HepG2 (cell line): ENCODE measurements around the gene CC2D1A. TPM values are rescaled to one million over a fixed set of nuclear protein-coding genes. Genes with fewer than 3 reads are reported as not detected.

Experiments used
- ATAC-seq: fragments of 200-7000 bp; cut with Tn5 transposase; 3 replicates; pipeline ENCODE4 v1.9.1; 2020; ENCODE audit warnings: mild to moderate bottlenecking, moderate library complexity
- BruUV-seq: library from RNA; stranded (reverse); fragments of 400-500 nt; replicated peaks from 2 replicates; lab custom pipeline; 2021; lab: Mats Ljungman, UMichigan
- CTCF ChIA-PET: fragments of 300-600 bp; formaldehyde crosslinking; extraction: SDS; loops from one replicate; lab custom pipeline; 2021; ENCODE audit warnings: low total read pairs, inconsistent platforms, low intra/inter-chr PET ratio; lab: Yijun Ruan, JAX
- POLR2A ChIA-PET: fragments of 350-600 bp; sonication (Branson Sonifier 250); formaldehyde crosslinking; loops from one replicate; lab custom pipeline; 2020; ENCODE audit warnings: antibody characterized with exemption, inconsistent platforms; lab: Yijun Ruan, JAX
- DNase-seq: peaks from one replicate; pipeline ENCODE4 v3.0.0-alpha.2; 2015; ENCODE audit warnings: low spot score
- FAIRE-seq: peaks from 3 replicates; lab custom pipeline; 2011; peaks lifted over from hg19 to GRCh38; lab: Jason Lieb, UNC
- H2AFZ ChIP-seq: one replicate; pipeline ENCODE4 v1.6.1; 2011; ENCODE audit warnings: low read length, inconsistent platforms
- H3K27ac ChIP-seq: fragments of 300-600 bp; 3 replicates; pipeline ENCODE4 v1.8.0; 2011; ENCODE audit warnings: mixed run types, mild to moderate bottlenecking, mixed read lengths, low read length, inconsistent platforms; ENCODE audit not compliant: insufficient read depth; ENCODE audit errors: extremely low read length
- H3K27me3 ChIP-seq, 2 experiments: fragments of 200-600 bp in 1 of 2; 2 replicates in 1 of 2; 3 replicates in 1 of 2; pipeline versions ENCODE4 v1.6.0 to v1.8.0; 2011; ENCODE audit warnings: low read length in 2 of 2, mild to moderate bottlenecking in 2 of 2, moderate library complexity in 2 of 2, inconsistent platforms in 1 of 2; ENCODE audit not compliant: insufficient read depth in 2 of 2, control insufficient read depth in 1 of 2
- H3K36me3 ChIP-seq, 2 experiments: fragments of 200-600 bp in 1 of 2; replicated peaks in 1 of 2; 2 replicates in 1 of 2; 3 replicates in 1 of 2; pipeline versions ENCODE4 v1.5.1 to v1.8.0; 2011; ENCODE audit warnings: low read length in 2 of 2, inconsistent platforms in 1 of 2; ENCODE audit not compliant: insufficient read depth in 2 of 2, control insufficient read depth in 1 of 2
- H3K4me1 ChIP-seq: 2 replicates; pipeline ENCODE4 v1.5.1; 2012; ENCODE audit warnings: low read length, inconsistent platforms; ENCODE audit not compliant: insufficient read depth
- H3K4me2 ChIP-seq: 2 replicates; pipeline ENCODE4 v1.6.0; 2011; ENCODE audit warnings: low read depth, low read length, inconsistent platforms
- H3K4me3 ChIP-seq, 3 experiments: fragments of 200-600 bp in 1 of 3; sonication (generic), shearing (Covaris generic) in 1 of 3; replicated peaks in 1 of 3; 2 replicates each; pipeline ENCODE4 v1.5.1; 2011 to 2016; ENCODE audit warnings: low read length in 3 of 3, inconsistent platforms in 2 of 3, low read depth in 2 of 3, mild to moderate bottlenecking in 2 of 3, control low read depth in 1 of 3, mixed read lengths in 1 of 3; ENCODE audit not compliant: insufficient read depth in 1 of 3
- H3K79me2 ChIP-seq: one replicate; pipeline ENCODE4 v1.6.1; 2011; ENCODE audit warnings: low read length, inconsistent platforms; ENCODE audit not compliant: insufficient read depth
- H3K9ac ChIP-seq: 2 replicates; pipeline ENCODE4 v1.6.0; 2011; ENCODE audit warnings: mild to moderate bottlenecking, low read depth, low read length, inconsistent platforms; ENCODE audit not compliant: insufficient read depth
- H3K9me3 ChIP-seq: 2 replicates; pipeline ENCODE4 v1.5.1; 2012; ENCODE audit warnings: mild to moderate bottlenecking, low read length
- H4K20me1 ChIP-seq: 2 replicates; pipeline ENCODE4 v1.6.0; 2011; ENCODE audit warnings: inconsistent platforms, mild to moderate bottlenecking, low read length, moderate library complexity; ENCODE audit not compliant: insufficient read depth
- AGO2 ChIP-seq: fragments of 200-400 bp; formaldehyde crosslinking; optimal IDR thresholded peaks from 2 replicates; pipeline ENCODE3; 2017; ENCODE audit warnings: mild to moderate bottlenecking, low read depth, low read length, moderate library complexity
- FOXA1 ChIP-seq, 2 experiments: fragments of 450-650 bp in 1 of 2; sonication (generic) in 1 of 2; formaldehyde crosslinking in 1 of 2; IDR thresholded peaks; 2 replicates each; pipeline versions ENCODE4 v1.4.0 to v1.6.1; 2016 to 2020; ENCODE audit warnings: missing genetic modification reagents in 1 of 2
- HNRNPL ChIP-seq: fragments of 200-400 bp; formaldehyde crosslinking; IDR thresholded peaks from 2 replicates; pipeline ENCODE4 v1.6.1; 2017; ENCODE audit warnings: mild to moderate bottlenecking, low read depth, low read length
- MAX ChIP-seq: IDR thresholded peaks from 2 replicates; pipeline ENCODE4 v1.6.1; 2012; ENCODE audit warnings: inconsistent platforms
- MLX ChIP-seq: IDR thresholded peaks from 2 replicates; pipeline ENCODE4 v1.6.1; 2016
- NFIC ChIP-seq: IDR thresholded peaks from 2 replicates; pipeline ENCODE4 v1.6.1; 2012; ENCODE audit warnings: mild to moderate bottlenecking, low read length, inconsistent platforms
- PATZ1 ChIP-seq: sonication (generic); formaldehyde crosslinking; IDR thresholded peaks from 2 replicates; pipeline ENCODE4 v1.4.0; 2020; ENCODE audit warnings: missing genetic modification reagents
- RBM22 ChIP-seq: fragments of 200-400 bp; formaldehyde crosslinking; optimal IDR thresholded peaks from 2 replicates; pipeline ENCODE3; 2017; ENCODE audit warnings: mild to moderate bottlenecking, low read length, moderate library complexity
- SALL1 ChIP-seq: sonication (generic); formaldehyde crosslinking; IDR thresholded peaks from 2 replicates; pipeline ENCODE4 v1.8.0; 2022; ENCODE audit warnings: mild to moderate bottlenecking, missing genetic modification reagents
- SPEN ChIP-seq: sonication (generic); formaldehyde crosslinking; IDR thresholded peaks from 2 replicates; pipeline ENCODE4 v1.5.1; 2020; ENCODE audit warnings: low read depth, mild to moderate bottlenecking, missing genetic modification reagents
- STAT5B ChIP-seq: sonication (generic); formaldehyde crosslinking; IDR thresholded peaks from 2 replicates; pipeline ENCODE4 v1.4.0; 2020; ENCODE audit warnings: missing genetic modification reagents
- TAF15 ChIP-seq: fragments of 200-400 bp; formaldehyde crosslinking; IDR thresholded peaks from one replicate; pipeline ENCODE4 v1.6.1; 2018; ENCODE audit warnings: mild to moderate bottlenecking, low read depth, low read length; ENCODE audit not compliant: poor library complexity, severe bottlenecking
- ZBTB33 ChIP-seq: sonication (generic); formaldehyde crosslinking; IDR thresholded peaks from 2 replicates; pipeline ENCODE4 v1.4.0; 2020; ENCODE audit warnings: missing genetic modification reagents
- ZNF101 ChIP-seq: sonication (generic); formaldehyde crosslinking; IDR thresholded peaks from 2 replicates; pipeline ENCODE4 v1.4.0; 2020; ENCODE audit warnings: mild to moderate bottlenecking, low read depth, missing genetic modification reagents, borderline replicate concordance
- ZNF549 ChIP-seq: sonication (generic); formaldehyde crosslinking; IDR thresholded peaks from 2 replicates; pipeline ENCODE4 v1.5.0; 2020; ENCODE audit warnings: missing genetic modification reagents
- ZNF577 ChIP-seq: sonication (generic); formaldehyde crosslinking; IDR thresholded peaks from 2 replicates; pipeline ENCODE4 v1.4.0; 2020; ENCODE audit warnings: mild to moderate bottlenecking, low read depth, missing genetic modification reagents, borderline replicate concordance
- ZNF740 ChIP-seq: sonication (generic); formaldehyde crosslinking; IDR thresholded peaks from 2 replicates; pipeline ENCODE4 v1.4.0; 2020; ENCODE audit warnings: missing genetic modification reagents
- ZNF792 ChIP-seq: IDR thresholded peaks from 2 replicates; pipeline ENCODE4 v1.6.1; 2016
- ZSCAN20 ChIP-seq: sonication (generic); formaldehyde crosslinking; IDR thresholded peaks from 2 replicates; pipeline ENCODE4 v1.4.0; 2020; ENCODE audit warnings: missing genetic modification reagents, mild to moderate bottlenecking, borderline replicate concordance
- WGBS: methylation state at CpG from one replicate; pipeline ENCODE4 v1.1.6; 2017; ENCODE audit warnings: low lambda C conversion rate; 5-methylcytosine and 5-hydroxymethylcytosine counted together
- in situ Hi-C: cut with HindIII; loops from 2 replicates; pipeline ENCODE4 v1.10.0; 2017; ENCODE audit warnings: low pct_unique_long_range_greater_than_20kb; ENCODE audit not compliant: extremely low pct_ligation_motif_present
- intact Hi-C: fragments of 100-400 bp; cut with micrococcal nuclease; formaldehyde crosslinking; loops from one replicate; pipeline ENCODE4 v1.10.0; 2022; ENCODE audit not compliant: unreplicated experiment
- polyA plus RNA-seq, 8 experiments: library from polyadenylated mRNA; depleted of rRNA in 3 of 8; stranded (reverse) in 7 of 8; unstranded in 1 of 8; fragments of >200 nt; fragmentation: Illumina TruSeq in 4 of 8; extraction: Trizol in 4 of 8; gene quantifications; 2 replicates each; pipeline versions ENCODE4 v1.2.1 to v1.2.3, GENCODE V29; 2011 to 2016; ENCODE audit warnings: low read depth in 4 of 8, missing spikeins in 1 of 8, mixed read lengths in 1 of 8; ENCODE audit not compliant: insufficient read depth in 1 of 8
- total RNA-seq, 5 experiments: library from RNA; depleted of rRNA; stranded (reverse); fragments of >200 nt; fragmentation: Illumina TruSeq; extraction: Trizol; gene quantifications; 2 replicates each; pipeline ENCODE4 v1.2.3, GENCODE V29; 2016; ENCODE audit warnings: low read depth in 1 of 5

Gene CC2D1A
- total and polyA plus RNA-seq, 2 of the 13 experiments (the other 11 are each of a cell fraction or from before 2014, with no cell fraction given): 9.7 to 11.5 TPM

GRCh38 chr19:13959962-13960862, 54.2 kb downstream of the CC2D1A start:
- H3K4me2 ChIP-seq: no peak overlapping the region
- H3K4me3 ChIP-seq: no peak overlapping the region
- H3K9me3 ChIP-seq: no peaks in the 10 kb centered on the region
- no peaks in the 10 kb centered on the region for H3K27me3 ChIP-seq
- BruUV-seq: no TSS peak
- no peak overlapping the region for H3K27ac ChIP-seq
- H3K36me3 ChIP-seq: peaks cover 20 to 46% of the 10 kb centered on the region in 2 experiments; a peak in 4 of 5 replicates
- in situ Hi-C loops (no loop called here), intact Hi-C loops (no loop called here)
- DNase-seq (no peak), ATAC-seq (peak; percentile 66), FAIRE-seq (no peak)
- no peaks in the 10 kb centered on the region for H3K79me2 ChIP-seq
- 97% methylated on average over 23 of the region's 27 CpGs for WGBS
- no peak overlapping the region for H3K9ac ChIP-seq
- H3K4me1 ChIP-seq: no peaks in the 10 kb centered on the region
- ChIA-PET CTCF (no interaction called here), POLR2A (no interaction called here)
- H4K20me1 ChIP-seq: no peaks in the 10 kb centered on the region
- no peak overlapping the region for H2AFZ ChIP-seq
- TF ChIP-seq SALL1 (CRISPR knock-in tag) (0 out of 2 replicates have a peak, but pooled peaks have one; percentile 13), SPEN (CRISPR knock-in tag) (no peak), PATZ1 (CRISPR knock-in tag) (0 out of 2 replicates have a peak, but pooled peaks have one; percentile 20), ZNF577 (CRISPR knock-in tag) (no peak), MLX (no peak), ZNF740 (CRISPR knock-in tag) (peak; percentile 53; the same call in 1 of the 2 replicates), ZBTB33 (CRISPR knock-in tag) (peak; percentile 80), TAF15 (no peak), AGO2 (peak; percentile 84), ZNF101 (CRISPR knock-in tag) (no peak), STAT5B (no peak), HNRNPL (0 out of 2 replicates have a peak, but pooled peaks have one; percentile 49), RBM22 (peak; percentile 1), ZNF549 (no peak), NFIC (no peak), FOXA1 (IDR thresholded peaks at IDR 0.05) (no peak), FOXA1 (CRISPR knock-in tag; IDR thresholded peaks at IDR 0.05) (peak; percentile 14; the same call in 1 of the 2 replicates), ZSCAN20 (CRISPR knock-in tag) (no peak), ZNF792 (CRISPR knock-in tag) (no peak), MAX (no peak)
